Activated naive CD4-positive, alpha-beta T cell treated with anti-CD3 and anti-CD28 coated beads, Interleukin-2, amount 50 U/mL, for 72 hours (primary cell): ENCODE data around the gene ZFP69. TPM values are rescaled to one million over a fixed set of nuclear protein-coding genes. Genes with fewer than 3 reads are reported as not detected.
"Not testable (repeated sequence)": the region's sequence is repeated elsewhere in the genome, so short reads cannot be mapped to it uniquely, and the experiment has no call there.

ENCODE experiments used
- ATAC-seq, 2 donors: fragments of 150-1000 bp; cut with Tn5 transposase; 2 replicates each; pipeline ENCODE4 v1.10.0; 2021; ENCODE audit warnings: mild to moderate bottlenecking in 2 of 2, moderate library complexity in 2 of 2
- DNase-seq, 2 donors: peaks; one replicate each; pipeline ENCODE4 v3.0.0; 2021 to 2022; ENCODE audit warnings: low spot score in 2 of 2
- H3K27ac Mint-ChIP-seq, 2 donors: one replicate each; pipeline ENCODE4 v1.8.0; 2022; ENCODE audit warnings: mild to moderate bottlenecking in 2 of 2, mixed read lengths in 2 of 2
- H3K36me3 Mint-ChIP-seq, 2 donors: one replicate each; pipeline ENCODE4 v1.8.0; 2022; ENCODE audit warnings: mixed read lengths in 2 of 2
- H3K9me3 Mint-ChIP-seq, 2 donors: one replicate each; pipeline ENCODE4 v1.8.0; 2022; ENCODE audit warnings: mixed read lengths in 2 of 2
- total RNA-seq, 2 donors: library from RNA; stranded (reverse); gene quantifications; one replicate each; pipeline ENCODE4 v1.2.3, GENCODE V29; 2022

ZFP69 gene
- total RNA-seq, 2 donors from 2014 or later: 0.71 to 4.9 TPM

DNA sequence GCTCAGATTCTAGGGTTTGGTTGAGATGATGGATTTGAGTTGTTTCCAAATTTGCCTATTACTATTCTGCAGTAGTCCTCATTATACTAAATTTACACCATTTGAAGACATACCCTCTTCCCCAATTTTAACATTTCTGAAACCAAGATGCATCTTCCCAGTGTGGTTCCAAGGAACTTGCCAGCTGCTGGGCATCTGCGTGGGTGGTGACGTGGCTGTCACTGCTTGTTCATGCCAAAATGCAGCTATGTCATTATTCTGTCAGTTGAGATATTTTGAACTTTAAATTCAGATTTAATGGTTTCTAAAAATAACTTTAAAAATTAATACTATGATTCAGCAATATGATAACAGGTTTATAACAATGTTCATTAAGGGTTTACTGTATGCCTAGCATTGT, 1.2 kb downstream of the ZFP69 start:
- Mint-ChIP-seq H3K9me3 (peaks cover 16 to 19% of the 10 kb centered on the region in 2 donors), H3K27ac (peak overlapping the region in 1 of 2 donors; percentile 25), H3K36me3 (peaks cover 37 to 60% of the 10 kb centered on the region in 2 donors)
- ATAC-seq: no peak
- no peak for DNase-seq

DNA sequence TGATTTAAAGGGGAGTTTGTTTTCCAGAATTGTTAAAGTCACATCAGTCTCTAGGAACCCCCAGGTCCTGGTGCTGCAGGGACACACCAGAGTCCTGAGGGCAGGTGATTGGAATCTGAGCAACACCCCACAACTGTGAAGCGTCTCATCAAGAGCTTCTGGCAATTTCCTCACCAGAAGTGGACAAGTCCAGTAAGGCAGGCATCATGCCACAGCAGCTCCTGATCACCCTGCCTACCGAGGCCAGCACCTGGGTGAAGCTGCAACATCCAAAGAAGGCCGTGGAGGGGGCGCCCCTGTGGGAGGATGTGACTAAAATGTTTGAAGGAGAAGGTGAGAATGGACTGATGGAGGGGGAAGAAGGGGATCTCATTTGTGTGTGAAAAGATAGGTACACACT, 2.1 kb downstream of the ZFP69 start:
- DNase-seq: no peak
- Mint-ChIP-seq H3K36me3 (peaks cover 36 to 64% of the 10 kb centered on the region in 2 donors), H3K27ac (peak overlapping the region in 1 of 2 donors; percentile 23), H3K9me3 (peaks cover 14 to 16% of the 10 kb centered on the region in 2 donors)
- ATAC-seq: peak in 1 of 2 donors; percentile 24

DNA sequence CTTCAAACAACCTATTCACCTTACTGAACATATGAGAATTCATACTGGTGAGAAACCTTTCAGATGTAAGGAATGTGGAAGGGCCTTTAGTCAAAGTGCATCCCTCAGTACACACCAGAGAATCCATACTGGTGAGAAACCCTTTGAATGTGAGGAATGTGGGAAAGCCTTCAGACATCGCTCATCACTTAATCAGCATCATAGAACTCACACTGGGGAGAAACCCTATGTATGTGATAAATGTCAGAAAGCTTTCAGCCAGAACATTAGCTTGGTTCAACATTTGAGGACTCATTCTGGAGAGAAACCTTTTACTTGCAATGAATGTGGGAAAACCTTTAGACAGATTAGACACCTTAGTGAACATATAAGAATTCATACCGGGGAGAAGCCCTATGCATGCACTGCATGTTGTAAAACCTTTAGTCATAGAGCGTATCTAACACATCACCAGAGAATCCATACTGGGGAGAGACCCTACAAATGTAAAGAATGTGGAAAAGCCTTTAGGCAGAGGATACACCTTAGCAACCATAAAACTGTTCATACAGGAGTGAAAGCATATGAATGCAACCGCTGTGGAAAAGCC, 18.3 kb downstream of the ZFP69 start:
- ATAC-seq (peak in 1 of 2 donors; percentile 64), DNase-seq (no peak)
- H3K36me3 Mint-ChIP-seq: peaks cover 69 to 86% of the 10 kb centered on the region in 2 donors
- H3K27ac Mint-ChIP-seq: peak overlapping the region in 1 of 2 donors; percentile 12
- H3K9me3 Mint-ChIP-seq: peaks cover 45 to 59% of the 10 kb centered on the region in 2 donors

DNA sequence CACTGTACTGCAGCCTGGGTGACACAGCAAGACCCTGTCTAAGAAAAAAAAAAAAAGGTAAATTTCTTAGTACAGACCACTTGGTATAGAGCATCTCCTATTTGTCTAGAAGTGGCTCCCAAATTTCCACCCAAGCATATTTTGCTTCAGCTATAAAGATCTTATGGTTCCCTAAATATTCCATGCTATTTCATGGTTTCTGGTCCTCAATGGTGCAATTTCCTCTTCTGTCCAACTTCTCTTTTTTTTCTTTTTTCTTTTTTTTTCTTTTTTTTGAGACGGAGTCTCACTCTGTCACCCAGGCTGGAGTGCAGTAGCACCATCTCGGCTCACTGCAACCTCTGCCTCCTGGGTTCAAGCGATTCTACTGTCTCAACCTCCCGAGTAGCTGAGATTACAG, 25.6 kb downstream of the ZFP69 start:
- DNase-seq, ATAC-seq, H3K27ac Mint-ChIP-seq: not testable (repeated sequence)
- peaks cover 68 to 88% of the 10 kb centered on the region in 2 donors for H3K36me3 Mint-ChIP-seq
- peaks cover 48 to 56% of the 10 kb centered on the region in 2 donors for H3K9me3 Mint-ChIP-seq

DNA sequence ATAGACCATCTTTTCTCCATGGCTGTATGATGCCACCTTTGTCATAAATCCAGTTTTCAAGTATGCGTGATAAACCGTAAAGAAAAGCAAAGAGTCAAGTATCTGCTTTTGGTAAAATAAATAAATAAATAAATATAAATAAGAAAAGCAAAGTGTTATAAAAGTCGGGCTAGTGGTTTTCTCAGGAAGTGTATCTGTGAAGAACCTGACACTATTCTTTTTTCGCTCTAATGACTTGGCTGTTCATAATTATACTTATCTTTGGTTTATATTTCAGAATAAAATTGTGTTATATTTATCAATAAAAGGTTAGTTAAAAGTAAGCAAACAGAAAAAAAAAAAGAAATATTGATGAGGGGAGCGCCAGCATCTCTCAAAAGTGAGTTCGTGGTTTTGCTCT, 30.9 kb downstream of the ZFP69 start:
- Mint-ChIP-seq H3K27ac (peak overlapping the region; percentile 88 to 92), H3K9me3 (peaks cover 33 to 34% of the 10 kb centered on the region in 2 donors), H3K36me3 (peaks cover 56 to 71% of the 10 kb centered on the region in 2 donors)
- ATAC-seq (no peak), DNase-seq (no peak)

DNA sequence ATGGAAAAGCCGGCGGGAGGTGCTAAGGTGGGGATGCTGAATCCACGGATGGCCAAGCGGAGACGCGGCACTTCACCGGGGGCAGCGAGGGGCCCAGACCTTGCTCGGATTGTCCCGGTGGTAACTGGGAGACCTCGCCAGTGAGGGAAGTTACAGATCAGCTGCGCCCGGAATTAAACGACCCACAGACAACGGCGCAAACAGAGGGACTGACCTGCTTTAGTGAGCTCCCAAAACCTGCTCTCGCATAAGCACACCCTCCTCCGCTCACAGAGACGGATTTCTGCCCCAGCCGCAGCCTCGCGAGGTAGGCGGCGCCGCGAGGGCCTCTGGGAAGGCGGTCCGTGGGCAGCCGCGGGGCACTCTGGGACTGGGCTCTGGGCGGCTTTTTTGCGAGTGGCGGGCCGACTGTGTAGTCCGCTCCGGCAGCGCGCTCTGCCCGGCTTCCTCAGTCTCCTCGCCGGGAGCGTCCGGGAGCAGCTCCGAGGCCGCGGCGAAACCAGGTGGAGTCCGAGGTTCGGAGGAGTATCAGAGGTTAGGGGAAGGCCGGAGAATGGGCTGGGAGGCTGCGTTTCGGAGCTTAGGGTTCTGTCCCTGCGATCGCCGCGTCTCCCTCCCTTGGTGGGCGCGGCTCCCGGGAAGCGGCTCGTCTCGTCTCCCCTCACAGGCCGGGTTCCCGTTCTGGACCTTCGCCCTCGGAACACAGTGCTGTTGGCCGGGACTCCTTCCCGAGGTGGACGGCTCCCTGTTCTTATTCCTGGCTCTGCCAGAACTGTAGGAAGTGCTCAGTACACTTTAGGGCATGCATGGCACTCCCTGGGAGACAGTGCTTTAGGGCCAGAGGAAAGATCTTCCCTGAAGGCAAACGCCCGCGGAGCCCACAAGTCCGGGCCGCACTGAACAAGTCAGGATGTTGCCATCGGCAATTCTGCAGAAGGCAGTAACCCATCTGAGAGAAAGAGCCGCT, 31.6 kb downstream of the ZFP69 start, which contains the start of gene EXO5:
EXO5 (plus strand) TSS at position 393 of the 967 bp plus-strand sequence. CDS start 5,778 bp downstream, outside the sequence.
- H3K36me3 Mint-ChIP-seq: peaks cover 53 to 64% of the 10 kb centered on the region in 2 donors
- DNase-seq: peak; percentile 85 to 86
- peaks cover 27 to 31% of the 10 kb centered on the region in 2 donors for H3K9me3 Mint-ChIP-seq
- H3K27ac Mint-ChIP-seq: peak within 1 kb of the TSS; percentile 88 to 92
- peak; percentile 98 for ATAC-seq

DNA sequence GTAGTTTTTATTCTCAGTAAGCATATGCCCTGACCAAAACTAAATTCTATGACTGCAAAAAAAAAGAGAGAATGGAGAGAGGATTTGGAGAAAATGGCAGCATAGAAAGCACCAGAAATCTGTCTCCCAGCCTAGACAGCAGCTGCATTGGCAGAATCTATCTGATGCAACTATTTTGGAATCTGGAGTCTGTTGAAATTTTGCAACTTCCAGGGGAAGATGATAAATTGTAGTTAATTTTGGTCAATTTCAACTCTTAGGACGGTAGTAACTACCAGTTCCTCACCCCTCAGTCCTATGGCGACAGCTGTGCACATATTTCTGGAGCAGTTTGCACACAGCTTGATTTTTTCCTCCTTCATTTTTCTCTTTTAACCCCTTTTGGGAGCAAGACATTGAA, 42.4 kb downstream of the ZFP69 start:
- DNase-seq (no peak), ATAC-seq (no peak)
- peaks cover 40 to 48% of the 10 kb centered on the region in 2 donors for H3K9me3 Mint-ChIP-seq
- H3K27ac Mint-ChIP-seq: no peak overlapping the region
- H3K36me3 Mint-ChIP-seq: peaks cover 47 to 56% of the 10 kb centered on the region in 2 donors

DNA sequence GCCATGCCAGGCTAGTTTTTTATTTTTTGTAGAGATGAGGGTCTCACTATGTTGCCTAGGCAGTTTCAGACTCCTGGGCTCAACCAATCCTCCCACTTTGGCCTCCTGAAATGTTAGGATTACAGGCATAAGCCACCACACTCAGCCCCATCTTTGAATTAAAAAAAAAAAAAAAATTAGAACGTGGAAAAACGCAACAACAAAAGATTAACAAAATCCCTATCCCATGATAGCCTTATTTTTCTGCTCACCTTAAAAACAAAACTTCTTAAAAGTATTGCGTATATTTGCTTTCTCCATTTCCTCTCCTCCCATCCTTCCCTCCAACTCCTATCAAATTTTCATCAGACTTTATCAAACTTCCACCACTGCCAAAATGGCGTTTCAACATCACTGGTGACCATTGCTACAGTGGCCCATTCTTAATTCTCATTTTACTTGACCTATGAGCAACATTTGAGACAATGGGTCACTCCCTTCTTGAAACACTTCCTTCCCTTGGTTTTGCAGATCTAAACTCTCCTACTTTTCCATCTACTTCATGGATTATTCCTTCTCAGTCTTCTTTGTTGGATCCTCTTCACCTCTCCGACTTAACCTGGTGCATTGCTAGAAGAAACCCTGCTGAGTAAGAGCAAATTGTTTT, 53.8 kb downstream of the ZFP69 start:
- Mint-ChIP-seq H3K27ac (peak overlapping the region; percentile 91 to 95), H3K9me3 (peaks cover 14 to 16% of the 10 kb centered on the region in 2 donors), H3K36me3 (peaks cover 17 to 18% of the 10 kb centered on the region in 2 donors)
- DNase-seq: no peak
- ATAC-seq: peak in 1 of 2 donors; percentile 11

DNA sequence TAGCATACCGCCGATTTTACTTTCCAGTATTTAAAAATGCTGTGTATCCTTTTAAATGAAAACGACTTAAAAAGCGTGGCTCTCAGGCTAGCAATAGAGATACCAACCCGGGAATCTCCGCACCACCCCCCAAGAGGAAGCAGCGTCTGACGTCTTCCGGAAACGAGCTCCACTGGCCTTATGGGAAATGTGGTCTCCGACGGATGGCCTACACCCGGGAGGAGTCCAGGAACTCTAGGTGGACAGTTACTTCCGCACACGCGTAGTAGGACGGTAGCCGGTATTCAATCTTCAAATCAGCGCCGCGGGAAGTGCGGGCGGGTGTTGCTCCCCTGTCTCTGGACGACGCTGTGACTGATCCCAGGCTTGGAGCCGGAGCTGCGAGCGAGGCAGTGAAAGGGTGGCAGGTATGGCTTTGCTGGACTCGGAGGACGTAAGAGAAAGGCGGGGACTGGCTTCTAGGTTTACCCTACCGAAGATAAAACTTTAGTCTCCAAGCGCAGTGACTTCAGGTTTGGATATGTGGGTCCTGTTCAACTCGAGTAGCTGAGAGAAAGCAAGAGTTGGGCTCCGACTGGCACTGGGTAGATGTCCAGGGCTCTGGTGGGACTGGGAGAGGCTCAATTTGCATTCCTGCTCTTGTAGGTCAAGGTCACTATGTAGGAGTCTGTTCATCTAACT, 54.4 kb downstream of the ZFP69 start, which contains the start of gene ZNF684:
ZNF684 (plus strand) TSS at position 257 of the 681 bp plus-strand sequence. CDS start 1,530 bp downstream, outside the sequence.
- Mint-ChIP-seq H3K27ac (peak within 1 kb of the TSS; percentile 91 to 95), H3K9me3 (peaks cover 11 to 12% of the 10 kb centered on the region in 2 donors), H3K36me3 (peaks cover 13 to 14% of the 10 kb centered on the region in 2 donors)
- DNase-seq (peak; percentile 75 to 90), ATAC-seq (peak; percentile 98 to 99)

DNA sequence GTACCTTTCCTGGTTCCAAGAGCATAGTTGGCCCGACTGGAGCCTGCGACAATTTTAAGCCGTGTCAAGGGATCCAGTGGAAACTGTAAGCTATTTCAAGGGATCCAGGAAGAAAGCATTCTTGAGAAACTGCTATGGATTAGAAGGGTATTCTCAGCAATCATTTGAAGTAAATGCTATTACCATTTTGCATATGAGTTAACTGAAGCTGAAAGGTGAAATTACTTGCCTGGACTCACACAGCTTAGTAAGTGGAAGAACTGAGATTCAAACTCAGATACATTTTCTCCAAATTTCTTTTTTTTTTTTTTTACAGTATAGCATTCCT, 54.9 kb downstream of the ZFP69 start:
- DNase-seq: no peak
- Mint-ChIP-seq H3K9me3 (peaks cover 11 to 12% of the 10 kb centered on the region in 2 donors), H3K27ac (peak overlapping the region; percentile 91 to 95), H3K36me3 (peaks cover 13 to 14% of the 10 kb centered on the region in 2 donors)
- no peak for ATAC-seq

DNA sequence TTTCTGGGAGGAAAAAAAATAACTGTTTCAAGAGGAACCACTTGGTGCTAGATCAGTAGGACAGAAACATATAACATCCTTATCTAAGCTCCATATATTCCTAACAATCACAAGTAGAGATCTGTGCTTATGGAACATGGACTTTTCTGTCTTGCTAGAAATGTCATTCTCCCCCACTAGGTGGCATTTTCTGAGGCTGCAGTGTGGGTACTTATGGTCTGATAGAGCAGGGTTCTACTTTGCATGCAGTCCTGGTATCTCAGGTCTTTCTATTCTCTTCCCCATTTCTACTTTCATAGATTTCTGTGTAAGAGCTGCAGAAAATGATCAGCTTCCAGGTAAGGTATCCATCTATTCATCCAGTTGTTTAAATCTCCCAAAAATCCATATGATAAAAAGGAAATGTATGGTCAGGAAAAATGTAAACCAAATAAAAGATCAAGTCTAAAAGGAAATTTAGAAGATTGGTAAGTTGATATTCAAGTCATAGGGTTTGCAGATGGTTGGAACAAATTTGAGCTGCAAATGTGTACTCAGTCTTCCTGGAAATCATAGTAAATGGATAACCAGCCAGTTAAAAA, 55.8 kb downstream of the ZFP69 start:
- Mint-ChIP-seq H3K9me3 (peaks cover 7 to 17% of the 10 kb centered on the region in 2 donors), H3K36me3 (peaks cover 14 to 18% of the 10 kb centered on the region in 2 donors), H3K27ac (no peak overlapping the region)
- ATAC-seq (no peak), DNase-seq (peak in 1 of 2 donors; percentile 35)

DNA sequence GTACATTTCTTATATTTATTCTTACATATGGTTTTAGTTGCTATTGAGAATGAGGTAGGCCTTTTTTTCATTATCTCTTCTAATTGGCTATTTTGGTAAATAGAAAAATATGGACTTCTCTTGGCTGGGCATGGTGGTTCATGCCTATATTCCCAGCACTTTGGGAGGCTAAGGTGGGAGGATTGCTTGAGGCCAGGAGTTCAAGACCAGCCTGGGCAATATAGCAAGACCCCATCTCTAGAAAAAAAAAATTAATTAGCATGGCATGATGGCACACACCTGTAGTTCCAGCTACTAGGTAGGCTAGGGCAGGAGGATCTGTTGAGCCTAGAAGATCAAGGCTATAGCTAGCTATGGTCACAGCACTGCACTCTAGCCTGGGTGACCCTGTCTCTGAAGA, 57.5 kb downstream of the ZFP69 start:
- Mint-ChIP-seq H3K36me3 (peaks cover 14 to 25% of the 10 kb centered on the region in 2 donors), H3K9me3 (peaks cover 7 to 18% of the 10 kb centered on the region in 2 donors), H3K27ac (no peak overlapping the region)
- DNase-seq (no peak), ATAC-seq (no peak)

DNA sequence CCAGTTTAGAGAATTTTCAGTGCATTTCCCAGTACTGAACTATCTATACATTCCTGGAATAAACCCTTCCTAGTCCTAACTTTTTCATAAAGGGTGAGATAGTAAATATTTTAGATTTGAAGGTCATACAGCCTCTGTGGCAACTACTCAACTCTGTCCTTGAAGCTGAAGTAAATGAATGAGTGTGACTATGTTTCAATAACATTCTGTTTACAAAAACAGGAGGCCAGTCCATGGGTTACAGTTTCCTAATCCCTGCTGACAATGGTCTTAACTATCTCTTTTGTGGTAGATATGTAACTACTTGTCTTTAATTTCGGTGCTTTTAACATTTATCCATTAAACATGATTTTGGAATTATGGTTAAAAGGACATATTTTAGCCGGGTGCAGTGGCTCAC, 58.6 kb downstream of the ZFP69 start:
- no peak for DNase-seq
- H3K36me3 Mint-ChIP-seq: peaks cover 11 to 23% of the 10 kb centered on the region in 2 donors
- H3K27ac Mint-ChIP-seq: no peak overlapping the region
- no peak for ATAC-seq
- peaks cover 6 to 12% of the 10 kb centered on the region in 2 donors for H3K9me3 Mint-ChIP-seq

DNA sequence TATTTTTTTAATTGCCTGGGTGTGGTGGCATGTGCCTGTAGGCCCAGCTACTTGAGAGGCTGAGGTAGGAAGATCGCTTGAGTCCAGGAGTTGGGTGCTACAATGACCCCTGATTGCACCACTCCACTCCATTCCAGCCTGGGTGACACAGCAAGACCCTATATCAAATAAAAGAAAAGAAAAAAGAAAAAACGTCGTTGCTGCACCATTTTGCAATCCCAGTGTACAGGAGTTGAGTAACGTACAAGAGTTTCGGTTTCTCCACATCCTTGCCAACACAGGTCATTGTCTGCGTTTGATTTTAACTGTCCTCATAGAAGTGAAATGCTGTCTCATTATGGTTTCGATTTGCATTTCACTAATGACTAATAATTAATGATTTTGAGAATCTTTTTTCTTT, 62.2 kb downstream of the ZFP69 start:
- H3K9me3 Mint-ChIP-seq: peaks cover 0 to 10% of the 10 kb centered on the region in 2 donors
- H3K27ac Mint-ChIP-seq: no peak overlapping the region
- DNase-seq: no peak
- no peak for ATAC-seq
- H3K36me3 Mint-ChIP-seq: peaks cover 24 to 36% of the 10 kb centered on the region in 2 donors
